CD4-positive, CD25-positive, alpha-beta regulatory T cell (primary cell): ENCODE data around the gene ZBTB32. TPM values are rescaled to one million over a fixed set of nuclear protein-coding genes. Genes with fewer than 3 reads are reported as not detected.

Experiments
- ATAC-seq, 2 donors: fragments of 150-1000 bp; cut with Tn5 transposase; one replicate each; pipeline ENCODE4 v1.10.0; 2021; ENCODE audit warnings: low read depth in 2 of 2, moderate number of reproducible peaks in 2 of 2, moderate library complexity in 1 of 2
- DNase-seq, 3 donors: peaks; one replicate each; pipeline versions ENCODE4 v3.0.0 to v3.0.0-alpha.2; 2012 to 2022; ENCODE audit warnings: mixed read lengths in 1 of 3
- H3K27ac ChIP-seq: one replicate; pipeline ENCODE4 v1.7.0; 2013; ENCODE audit warnings: mild to moderate bottlenecking, low read length; ENCODE audit not compliant: insufficient read depth, poor library complexity, severe bottlenecking
- H3K27me3 ChIP-seq: one replicate; pipeline ENCODE4 v1.7.0; 2013; ENCODE audit warnings: low read length; ENCODE audit not compliant: control insufficient read depth, insufficient read depth
- H3K36me3 ChIP-seq: one replicate; pipeline ENCODE4 v1.7.0; 2013; ENCODE audit warnings: mild to moderate bottlenecking, low read length, moderate library complexity; ENCODE audit not compliant: control insufficient read depth, insufficient read depth
- H3K4me1 ChIP-seq: 2 replicates; pipeline ENCODE4 v1.7.0; 2013; ENCODE audit warnings: mild to moderate bottlenecking, low read length; ENCODE audit not compliant: insufficient read depth, control insufficient read depth, poor library complexity, severe bottlenecking
- H3K4me3 ChIP-seq: one replicate; pipeline ENCODE4 v1.7.0; 2013; ENCODE audit warnings: low read depth, mild to moderate bottlenecking, low read length, moderate library complexity
- H3K9me3 ChIP-seq, 2 experiments: 1 replicate in 1 of 2; 2 replicates in 1 of 2; pipeline ENCODE4 v1.7.0; 2013; ENCODE audit warnings: low read length in 2 of 2, mild to moderate bottlenecking in 1 of 2, moderate library complexity in 1 of 2; ENCODE audit not compliant: control insufficient read depth in 2 of 2
- H3K27ac Mint-ChIP-seq, 3 donors: one replicate each; pipeline ENCODE4 v1.8.0; 2020 to 2022; ENCODE audit warnings: mild to moderate bottlenecking in 3 of 3, mixed read lengths in 3 of 3, moderate library complexity in 2 of 3
- H3K27me3 Mint-ChIP-seq: one replicate; pipeline ENCODE4 v1.8.0; 2022; ENCODE audit warnings: mild to moderate bottlenecking, mixed read lengths
- H3K36me3 Mint-ChIP-seq: one replicate; pipeline ENCODE4 v1.8.0; 2020; ENCODE audit warnings: mixed read lengths
- H3K4me1 Mint-ChIP-seq, 4 donors: one replicate each; pipeline ENCODE4 v1.8.0; 2020 to 2022; ENCODE audit warnings: mixed read lengths in 4 of 4, mild to moderate bottlenecking in 1 of 4
- H3K4me3 Mint-ChIP-seq, 4 donors: one replicate each; pipeline ENCODE4 v1.8.0; 2020 to 2022; ENCODE audit warnings: mild to moderate bottlenecking in 4 of 4, mixed read lengths in 4 of 4, moderate library complexity in 3 of 4
- H3K9me3 Mint-ChIP-seq, 7 donors: one replicate each; pipeline ENCODE4 v1.8.0; 2020 to 2022; ENCODE audit warnings: mixed read lengths in 7 of 7, mild to moderate bottlenecking in 3 of 7, moderate library complexity in 2 of 7
- polyA plus RNA-seq, 4 donors: library from polyadenylated mRNA; unstranded; fragments of 300-500 nt; fragmentation: Illumina TruSeq; gene quantifications; one replicate each; pipeline ENCODE4 v1.2.3, GENCODE V29; 2021
- total RNA-seq: library from RNA; stranded (reverse); gene quantifications from one replicate; pipeline ENCODE4 v1.2.3, GENCODE V29; 2022

Gene ZBTB32
- total and polyA plus RNA-seq, 5 donors from 2014 or later: 3.1 to 42.0 (median 5.2) TPM

DNA sequence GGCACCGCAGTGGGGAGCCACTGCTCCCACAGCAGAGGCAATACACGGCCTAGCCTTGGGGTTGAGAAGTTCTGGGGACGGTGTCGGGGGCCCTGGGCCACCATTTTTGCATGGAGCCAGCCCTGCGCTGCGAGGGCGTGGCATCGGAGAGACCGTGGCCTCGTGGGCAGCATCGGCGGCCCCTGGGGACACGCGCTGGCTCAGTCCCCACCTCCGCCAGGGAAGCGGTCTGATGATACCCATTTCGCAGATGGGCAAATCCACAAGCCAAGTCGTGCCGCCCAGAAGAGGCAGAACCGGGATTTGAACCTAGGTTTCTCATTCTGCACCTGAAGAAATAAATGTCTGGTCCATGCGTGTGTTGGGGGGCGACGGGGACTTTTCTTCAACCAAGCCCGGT, 39.2 kb upstream of the ZBTB32 start:
- H3K36me3 ChIP-seq: no peaks in the 10 kb centered on the region
- H3K9me3 ChIP-seq: no peaks in the 10 kb centered on the region
- no peak overlapping the region for H3K27ac Mint-ChIP-seq
- H3K27ac ChIP-seq: no peak overlapping the region
- H3K27me3 Mint-ChIP-seq: peaks cover 11% of the 10 kb centered on the region
- peaks cover 0 to 2% (median 0%) of the 10 kb centered on the region in 4 donors for H3K4me1 Mint-ChIP-seq
- no peak overlapping the region for H3K4me3 Mint-ChIP-seq
- no peaks in the 10 kb centered on the region for H3K27me3 ChIP-seq
- H3K4me1 ChIP-seq: no peaks in the 10 kb centered on the region
- H3K4me3 ChIP-seq: no peak overlapping the region
- peaks cover 0 to 2% (median 0%) of the 10 kb centered on the region in 7 donors for H3K9me3 Mint-ChIP-seq
- ATAC-seq (no peak), DNase-seq (no peak)
- no peaks in the 10 kb centered on the region for H3K36me3 Mint-ChIP-seq

GRCh38 chr19:35665604-35666003, 38.8 kb upstream of the ZBTB32 start:
- H3K27me3 ChIP-seq: no peaks in the 10 kb centered on the region
- H3K4me1 ChIP-seq: no peaks in the 10 kb centered on the region
- no peak overlapping the region for H3K4me3 ChIP-seq
- ATAC-seq (no peak), DNase-seq (no peak)
- Mint-ChIP-seq H3K9me3 (no peaks in the 10 kb centered on the region), H3K4me1 (peaks cover 0 to 2% (median 0%) of the 10 kb centered on the region in 4 donors), H3K27ac (no peak overlapping the region), H3K27me3 (peaks cover 12% of the 10 kb centered on the region), H3K36me3 (no peaks in the 10 kb centered on the region), H3K4me3 (no peak overlapping the region)
- H3K36me3 ChIP-seq: no peaks in the 10 kb centered on the region
- H3K27ac ChIP-seq: no peak overlapping the region
- no peaks in the 10 kb centered on the region for H3K9me3 ChIP-seq

GRCh38 chr19:35666251-35666913, 38.0 kb upstream of the ZBTB32 start, which contains the start of gene UPK1A:
Gene UPK1A (plus strand): TSS chr19:35666517. CDS start chr19:35666813, 296 bp downstream.
- Mint-ChIP-seq H3K36me3 (no peaks in the 10 kb centered on the region), H3K9me3 (peaks cover 0 to 2% (median 0%) of the 10 kb centered on the region in 7 donors), H3K4me3 (no peak within 1 kb of the TSS), H3K27me3 (peaks cover 17% of the 10 kb centered on the region), H3K4me1 (peaks cover 0 to 2% (median 0%) of the 10 kb centered on the region in 4 donors), H3K27ac (no peak within 1 kb of the TSS)
- Histone ChIP-seq H3K9me3 (no peaks in the 10 kb centered on the region), H3K27ac (no peak within 1 kb of the TSS), H3K36me3 (no peaks in the 10 kb centered on the region), H3K4me3 (no peak within 1 kb of the TSS), H3K4me1 (no peaks in the 10 kb centered on the region), H3K27me3 (no peaks in the 10 kb centered on the region)
- DNase-seq (no peak), ATAC-seq (no peak)

GRCh38 chr19:35669566-35669965, 34.8 kb upstream of the ZBTB32 start:
- Mint-ChIP-seq H3K9me3 (peaks cover 0 to 2% (median 0%) of the 10 kb centered on the region in 7 donors), H3K4me3 (peak overlapping the region in 1 of 4 donors; percentile 71), H3K36me3 (no peaks in the 10 kb centered on the region), H3K27me3 (peaks cover 42% of the 10 kb centered on the region), H3K4me1 (peaks cover 0 to 13% (median 7%) of the 10 kb centered on the region in 4 donors), H3K27ac (peak overlapping the region in 1 of 3 donors; percentile 17)
- Histone ChIP-seq H3K27ac (no peak overlapping the region), H3K4me3 (no peak overlapping the region), H3K36me3 (no peaks in the 10 kb centered on the region), H3K27me3 (no peaks in the 10 kb centered on the region), H3K4me1 (peaks cover 9% of the 10 kb centered on the region), H3K9me3 (no peaks in the 10 kb centered on the region)
- ATAC-seq: no peak
- no peak for DNase-seq

- Mint-ChIP-seq H3K4me3 (peak overlapping the region in 1 of 4 donors; percentile 38), H3K27me3 (peaks cover 45% of the 10 kb centered on the region), H3K36me3 (no peaks in the 10 kb centered on the region), H3K27ac (peak overlapping the region in 1 of 3 donors; percentile 17), H3K9me3 (peaks cover 0 to 2% (median 0%) of the 10 kb centered on the region in 7 donors), H3K4me1 (peaks cover 0 to 13% (median 7%) of the 10 kb centered on the region in 4 donors)
- Histone ChIP-seq H3K36me3 (no peaks in the 10 kb centered on the region), H3K4me1 (peaks cover 9% of the 10 kb centered on the region), H3K4me3 (no peak overlapping the region), H3K27me3 (no peaks in the 10 kb centered on the region), H3K9me3 (no peaks in the 10 kb centered on the region), H3K27ac (no peak overlapping the region)
- DNase-seq (no peak), ATAC-seq (no peak)
These were observed 34.4 kb upstream of the ZBTB32 start for GRCh38 chr19:35669974-35670373.

- Mint-ChIP-seq H3K9me3 (peaks cover 0 to 2% (median 0%) of the 10 kb centered on the region in 7 donors), H3K27me3 (peaks cover 45% of the 10 kb centered on the region), H3K36me3 (no peaks in the 10 kb centered on the region), H3K27ac (no peak overlapping the region), H3K4me1 (peaks cover 0 to 13% (median 7%) of the 10 kb centered on the region in 4 donors), H3K4me3 (no peak overlapping the region)
- no peak for DNase-seq
- no peak for ATAC-seq
- no peaks in the 10 kb centered on the region for H3K9me3 ChIP-seq
- H3K27ac ChIP-seq: no peak overlapping the region
- H3K27me3 ChIP-seq: no peaks in the 10 kb centered on the region
- H3K4me1 ChIP-seq: peaks cover 9% of the 10 kb centered on the region
- H3K4me3 ChIP-seq: no peak overlapping the region
- H3K36me3 ChIP-seq: no peaks in the 10 kb centered on the region
These were observed 33.7 kb upstream of the ZBTB32 start for GRCh38 chr19:35670686-35671085.

GRCh38 chr19:35671818-35672217, 32.5 kb upstream of the ZBTB32 start:
- no peaks in the 10 kb centered on the region for H3K27me3 ChIP-seq
- Mint-ChIP-seq H3K9me3 (peaks cover 0 to 2% (median 0%) of the 10 kb centered on the region in 7 donors), H3K27ac (no peak overlapping the region), H3K4me3 (no peak overlapping the region), H3K36me3 (no peaks in the 10 kb centered on the region), H3K4me1 (peaks cover 0 to 13% (median 7%) of the 10 kb centered on the region in 4 donors), H3K27me3 (peaks cover 45% of the 10 kb centered on the region)
- no peak overlapping the region for H3K4me3 ChIP-seq
- peaks cover 9% of the 10 kb centered on the region for H3K4me1 ChIP-seq
- no peak overlapping the region for H3K27ac ChIP-seq
- H3K9me3 ChIP-seq: no peaks in the 10 kb centered on the region
- ATAC-seq (no peak), DNase-seq (no peak)
- no peaks in the 10 kb centered on the region for H3K36me3 ChIP-seq
